Activated CD8-positive, alpha-beta memory T cell treated with anti-CD3 and anti-CD28 coated beads for 1 hour (primary cell): ENCODE measurements around the gene MAPRE2.
"Not testable (repeated sequence)": the region's sequence is repeated elsewhere in the genome, so short reads cannot be mapped to it uniquely, and the experiment has no call there.

Experiments used
- DNase-seq, 2 donors: peaks; one replicate each; pipeline ENCODE4 v3.0.0-alpha.2; 2020; ENCODE audit warnings: low read depth in 1 of 2; ENCODE audit errors: extremely low read depth in 1 of 2

Gene MAPRE2

DNA sequence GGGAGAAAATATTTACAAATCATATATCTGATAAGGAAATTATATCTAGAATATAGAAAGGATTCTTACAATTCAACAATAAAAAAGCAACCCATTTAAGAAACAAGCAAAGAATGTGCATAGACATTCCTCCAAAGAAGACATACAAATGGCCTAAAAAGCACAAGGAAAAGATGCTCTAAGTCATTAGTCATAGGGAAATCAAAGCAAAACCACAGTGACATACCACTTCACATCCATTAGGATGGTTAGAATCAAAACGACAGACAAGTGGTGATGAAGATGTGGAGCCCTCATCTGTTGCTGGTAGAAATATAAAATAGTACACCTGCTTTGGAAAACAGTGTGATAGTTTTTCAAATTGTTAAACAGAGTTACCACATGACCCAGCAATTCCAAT, 48.2 kb downstream of the MAPRE2 start:
- DNase-seq = no peak

DNA sequence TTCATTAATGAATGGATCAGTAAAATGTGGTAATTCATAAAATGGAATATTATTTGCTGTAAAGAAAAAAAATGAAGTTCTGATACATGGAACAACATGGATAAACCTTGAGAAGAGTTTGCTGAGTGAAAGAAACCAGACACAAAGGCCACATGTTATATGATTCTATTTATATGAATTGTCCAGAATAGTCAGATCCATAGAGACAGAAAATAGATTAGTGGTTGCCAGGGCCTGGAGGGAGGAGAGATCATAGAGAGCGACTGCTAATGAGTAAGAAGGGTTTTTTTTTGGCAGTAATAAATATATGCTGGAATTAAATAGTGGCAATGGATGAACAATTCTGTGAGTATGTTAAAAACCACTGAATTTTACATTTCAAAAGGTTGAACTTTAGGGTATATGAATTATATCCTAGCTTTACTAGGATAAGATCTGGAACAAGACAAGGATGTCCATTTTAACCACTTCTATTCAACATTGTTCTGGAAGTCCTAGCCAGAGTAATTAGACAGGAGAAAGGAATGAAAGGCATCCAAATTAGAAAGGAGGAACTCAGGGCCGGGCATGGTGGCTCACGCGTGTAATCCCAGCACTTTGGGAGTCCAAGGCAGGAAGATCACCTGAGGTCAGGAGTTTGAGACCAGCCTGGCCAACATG, 48.8 kb downstream of the MAPRE2 start:
- DNase-seq = no peak

- no peak for DNase-seq
Observed at GRCh38 chr18:35091841-35092240, 50.6 kb downstream of the MAPRE2 start.

DNA sequence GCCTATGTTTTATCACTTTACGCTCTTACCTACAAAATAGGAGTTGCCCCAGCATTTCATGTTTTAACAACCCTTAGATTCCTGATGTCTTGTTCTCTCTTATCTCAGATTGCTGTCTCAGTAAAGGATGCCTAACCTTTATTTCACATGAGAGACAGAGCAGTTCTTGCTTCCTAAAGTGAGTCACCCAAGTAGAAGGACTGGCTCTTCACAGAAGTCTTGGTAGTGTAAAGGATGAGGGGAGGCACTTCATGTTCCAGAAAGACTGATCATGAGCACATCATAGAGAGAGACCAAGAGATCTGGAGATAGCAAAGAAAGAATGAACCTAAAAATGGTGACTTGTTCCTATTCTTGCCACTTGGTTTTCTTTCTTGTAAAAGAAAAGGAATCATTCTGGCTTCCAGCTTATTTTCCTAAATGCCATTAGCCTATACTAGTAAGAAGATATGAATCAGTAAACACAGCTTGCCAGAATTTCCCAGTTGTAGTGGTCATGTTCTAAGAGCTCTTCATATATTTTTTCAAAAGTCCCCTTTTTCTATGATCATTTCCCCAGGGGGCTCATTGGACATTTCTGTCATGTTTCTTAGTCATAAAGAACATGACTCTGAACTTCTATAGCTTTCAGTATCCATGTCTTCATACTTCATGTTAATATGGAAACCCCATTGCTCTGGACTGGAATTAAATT, 54.9 kb downstream of the MAPRE2 start:
- no peak for DNase-seq

- no peak for DNase-seq
Observed at GRCh38 chr18:35096677-35097011, 55.4 kb downstream of the MAPRE2 start.

DNA sequence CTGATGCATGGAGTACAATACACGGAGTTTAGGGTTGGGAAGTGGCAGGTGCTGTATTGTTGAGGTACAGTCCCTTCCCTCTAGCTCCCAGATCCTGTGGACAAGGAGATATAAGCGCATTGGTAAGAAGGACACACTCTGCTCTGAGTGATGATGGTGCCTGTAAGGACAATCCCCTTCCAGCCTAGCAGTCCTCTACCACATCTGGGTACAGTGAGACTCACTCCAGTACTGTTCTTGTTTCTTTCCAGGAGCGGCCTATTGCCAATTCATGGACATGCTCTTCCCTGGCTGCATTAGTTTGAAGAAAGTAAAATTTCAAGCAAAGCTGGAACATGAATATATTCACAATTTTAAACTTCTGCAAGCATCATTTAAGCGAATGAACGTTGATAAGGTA, 56.0 kb downstream of the MAPRE2 start:
- DNase-seq = no peak

- DNase-seq = no peak
Observed at GRCh38 chr18:35097763-35098162, 56.5 kb downstream of the MAPRE2 start.

DNA sequence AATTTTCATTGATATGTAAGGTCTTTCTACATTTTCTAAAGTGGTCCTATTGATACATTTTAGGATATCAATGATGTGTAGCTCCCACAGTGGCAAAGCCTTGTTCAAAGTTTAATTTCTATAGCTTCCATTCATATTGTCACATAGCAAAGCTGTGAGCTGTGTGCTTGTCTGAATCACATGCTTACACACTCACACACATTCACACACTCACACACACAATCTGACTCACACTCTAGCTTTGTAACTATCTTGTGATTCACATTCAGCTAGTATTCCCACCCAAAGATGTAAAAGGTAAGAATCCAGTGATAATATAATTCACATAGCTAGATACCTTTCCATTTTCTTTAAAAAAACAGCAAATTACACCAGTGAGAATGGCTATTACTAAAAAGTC, 58.7 kb downstream of the MAPRE2 start:
- DNase-seq = no peak

- no peak for DNase-seq
Observed at GRCh38 chr18:35104391-35105051, 63.3 kb downstream of the MAPRE2 start.

GRCh38 chr18:35106013-35106844, 65.0 kb downstream of the MAPRE2 start:
- DNase-seq = no peak

DNA sequence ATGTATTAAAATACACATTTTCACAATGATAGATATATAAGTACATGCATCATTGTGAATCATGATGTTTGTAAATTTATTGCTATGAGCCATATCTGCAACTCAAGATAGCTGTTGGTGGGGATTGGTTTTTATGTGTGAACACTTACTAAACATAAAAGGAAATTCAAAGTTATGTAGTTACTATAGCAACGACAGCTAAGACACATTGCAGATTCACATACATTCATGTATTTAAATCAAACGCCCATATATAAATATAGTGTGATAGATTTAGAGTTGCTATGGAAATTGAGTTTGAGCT, 65.6 kb downstream of the MAPRE2 start:
- no peak for DNase-seq

GRCh38 chr18:35107216-35107615, 66.0 kb downstream of the MAPRE2 start:
- DNase-seq = no peak

DNA sequence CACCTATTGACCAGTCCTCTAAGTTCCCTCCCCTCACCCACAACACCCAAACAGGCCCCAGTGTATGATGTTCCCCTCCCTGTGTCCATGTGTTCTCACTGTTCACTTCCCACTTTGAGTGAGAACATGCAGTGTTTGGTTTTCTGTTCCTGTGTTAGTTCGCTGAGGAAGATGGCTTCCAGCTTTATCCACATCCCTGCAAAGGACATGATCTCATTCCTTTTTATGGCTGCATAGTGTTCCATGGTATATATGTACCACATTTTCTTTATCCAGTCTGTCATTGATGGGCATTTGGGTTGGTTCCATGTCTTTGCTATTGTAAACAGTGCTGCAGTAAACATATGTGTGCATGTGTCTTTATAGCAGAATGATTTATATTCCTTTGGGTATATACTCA, 66.9 kb downstream of the MAPRE2 start:
- not testable (repeated sequence) for DNase-seq

DNA sequence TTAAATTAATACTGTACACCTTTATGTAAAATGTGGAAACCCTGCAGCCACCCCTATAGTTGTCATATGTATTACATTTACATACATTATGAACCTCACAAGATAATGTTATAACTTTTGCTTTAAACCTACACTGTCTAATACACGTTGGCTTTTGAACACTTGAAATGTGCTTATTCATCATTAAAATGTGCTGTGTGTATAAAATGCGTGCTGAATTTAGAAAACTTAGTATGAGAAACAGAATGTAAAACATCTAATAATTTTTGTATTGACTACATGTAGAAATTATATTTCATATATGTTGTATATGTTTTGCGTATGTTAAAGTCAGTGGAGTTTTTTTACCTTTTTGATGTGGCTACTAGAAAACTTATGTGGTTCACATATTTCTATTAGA, 68.8 kb downstream of the MAPRE2 start:
- DNase-seq = no peak

DNA sequence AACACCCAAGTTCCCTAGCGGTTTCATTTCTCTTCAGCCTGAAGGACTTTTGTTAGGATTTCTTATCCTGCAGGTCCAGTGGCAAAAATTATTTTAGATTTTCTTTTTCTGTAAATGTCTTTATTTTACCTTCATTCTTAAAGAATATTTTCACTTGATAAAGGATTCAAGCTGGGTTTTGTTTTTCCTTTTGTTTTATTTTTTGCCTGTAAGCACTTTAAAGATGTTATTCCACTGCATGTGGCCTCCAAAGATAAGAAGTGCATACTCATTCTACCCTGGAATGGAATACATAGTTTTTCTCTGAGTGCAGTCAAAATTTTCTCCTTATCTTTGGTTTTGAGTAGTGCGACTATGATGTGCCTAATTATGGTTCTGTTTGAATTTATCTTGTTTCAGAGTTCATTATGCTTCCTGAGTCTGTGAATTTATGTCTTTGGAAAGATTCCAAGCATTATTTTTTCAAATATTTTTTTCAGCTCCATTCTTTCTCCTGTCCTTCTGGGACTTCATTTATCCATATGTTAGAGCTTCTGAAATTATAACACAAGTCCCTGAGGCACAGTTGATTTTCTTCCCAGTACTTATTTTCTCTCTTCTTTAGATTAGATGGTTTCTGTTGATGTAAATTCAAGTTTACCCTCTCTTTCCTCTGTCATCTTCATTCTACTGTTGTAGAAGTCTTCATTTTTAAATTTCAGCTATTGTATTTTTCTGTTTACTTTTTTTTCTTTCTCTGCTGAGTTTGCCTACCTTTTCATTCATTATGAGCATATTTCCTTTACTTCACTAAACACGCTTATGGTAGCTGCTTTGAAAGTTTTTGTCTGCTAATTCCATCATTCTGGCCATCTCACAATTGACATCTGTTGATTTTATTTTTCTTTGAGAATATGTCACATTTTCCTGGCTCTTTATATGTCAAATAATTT, 69.6 kb downstream of the MAPRE2 start:
- no peak for DNase-seq

- no peak for DNase-seq
Observed at GRCh38 chr18:35112696-35113095, 71.5 kb downstream of the MAPRE2 start.

GRCh38 chr18:35114305-35114704, 73.1 kb downstream of the MAPRE2 start:
- DNase-seq = no peak

GRCh38 chr18:35116784-35117318, 75.6 kb downstream of the MAPRE2 start:
- no peak for DNase-seq

DNA sequence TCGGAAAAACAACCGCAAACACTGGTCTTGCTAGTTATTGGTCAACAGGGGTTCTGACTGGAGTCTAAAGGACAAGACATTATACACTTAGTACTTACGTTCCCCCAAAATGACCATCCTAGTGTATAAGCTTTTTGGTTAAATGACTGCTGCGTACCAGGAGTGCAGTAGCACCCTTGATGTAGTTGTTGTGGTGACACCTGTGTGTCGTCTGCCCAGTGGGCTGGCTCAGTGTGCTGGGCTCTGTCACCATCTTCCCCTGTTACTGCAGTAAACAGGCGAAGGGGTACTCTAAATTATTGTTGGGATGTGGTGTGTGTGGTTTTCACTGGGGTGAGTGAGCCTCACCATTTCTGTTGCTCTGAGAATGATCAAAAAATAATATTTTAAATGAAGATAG, 76.2 kb downstream of the MAPRE2 start:
- no peak for DNase-seq

- DNase-seq = no peak
Observed at GRCh38 chr18:35117951-35118411, 76.8 kb downstream of the MAPRE2 start.
